Keratinocyte (primary cell): ENCODE results near the gene RC3H2.

Source experiments
- EZH2 ChIP-seq: IDR thresholded peaks from one replicate; pipeline ENCODE4 v1.6.1; 2012; ENCODE audit warnings: inconsistent platforms, mild to moderate bottlenecking, low read length, moderate library complexity
- TF ChIP-seq, protein P1 (sequence below), 3 experiments: IDR thresholded peaks in 1 of 3; conservative IDR thresholded peaks in 1 of 3; optimal IDR thresholded peaks in 1 of 3; 2 replicates in 2 of 3; 3 replicates in 1 of 3; pipeline versions ENCODE3 to v1.5.1; 2011; ENCODE audit warnings: low read length in 3 of 3, mild to moderate bottlenecking in 3 of 3, moderate library complexity in 2 of 3, control low read depth in 1 of 3, inconsistent platforms in 1 of 3; ENCODE audit not compliant: insufficient read depth in 2 of 3; ENCODE audit errors: extremely low read depth in 1 of 3

DNA sequence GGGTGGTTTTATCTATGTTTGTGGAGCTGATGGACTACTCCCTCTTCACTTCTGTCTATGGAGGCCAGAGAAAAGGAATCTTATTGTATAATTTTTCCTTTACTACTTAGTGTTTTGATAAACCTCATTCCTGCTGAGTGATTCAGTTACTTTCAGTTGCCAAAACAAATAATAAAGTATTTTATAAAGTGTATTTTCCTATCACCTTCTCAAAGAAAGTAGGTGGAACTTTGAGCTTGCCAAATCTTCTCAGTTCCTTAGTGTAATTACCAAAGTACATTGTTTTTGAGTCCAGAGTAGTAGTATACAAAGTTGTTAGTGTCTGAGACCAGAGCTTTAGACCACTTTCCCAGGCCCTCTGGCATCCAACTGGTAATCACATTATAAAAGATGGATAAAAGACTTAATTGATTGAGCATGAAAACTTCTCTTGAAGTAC lies 49.1 kb upstream of the RC3H2 start:
- TF ChIP-seq, protein P1, sequence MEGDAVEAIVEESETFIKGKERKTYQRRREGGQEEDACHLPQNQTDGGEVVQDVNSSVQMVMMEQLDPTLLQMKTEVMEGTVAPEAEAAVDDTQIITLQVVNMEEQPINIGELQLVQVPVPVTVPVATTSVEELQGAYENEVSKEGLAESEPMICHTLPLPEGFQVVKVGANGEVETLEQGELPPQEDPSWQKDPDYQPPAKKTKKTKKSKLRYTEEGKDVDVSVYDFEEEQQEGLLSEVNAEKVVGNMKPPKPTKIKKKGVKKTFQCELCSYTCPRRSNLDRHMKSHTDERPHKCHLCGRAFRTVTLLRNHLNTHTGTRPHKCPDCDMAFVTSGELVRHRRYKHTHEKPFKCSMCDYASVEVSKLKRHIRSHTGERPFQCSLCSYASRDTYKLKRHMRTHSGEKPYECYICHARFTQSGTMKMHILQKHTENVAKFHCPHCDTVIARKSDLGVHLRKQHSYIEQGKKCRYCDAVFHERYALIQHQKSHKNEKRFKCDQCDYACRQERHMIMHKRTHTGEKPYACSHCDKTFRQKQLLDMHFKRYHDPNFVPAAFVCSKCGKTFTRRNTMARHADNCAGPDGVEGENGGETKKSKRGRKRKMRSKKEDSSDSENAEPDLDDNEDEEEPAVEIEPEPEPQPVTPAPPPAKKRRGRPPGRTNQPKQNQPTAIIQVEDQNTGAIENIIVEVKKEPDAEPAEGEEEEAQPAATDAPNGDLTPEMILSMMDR (optimal IDR thresholded peaks at IDR 0.05 in 1 of 3, IDR thresholded peaks at IDR 0.05 in 1 of 3, conservative IDR thresholded peaks at IDR 0.05 in 1 of 3; ENCODE audit: extremely low read depth in 1 of 3, insufficient read depth in 2 of 3, low read length in 3 of 3), result no peak
- TF ChIP-seq EZH2, result no peak
